Measurements from ENCODE around the gene GPM6B. TPM values are rescaled to one million over a fixed set of nuclear protein-coding genes. Genes with fewer than 3 reads are reported as not detected.

GPM6B gene
- total RNA-seq, 4 donors from 2014 or later, result 2.4 to 7.4 (median 5.3) TPM

DNA sequence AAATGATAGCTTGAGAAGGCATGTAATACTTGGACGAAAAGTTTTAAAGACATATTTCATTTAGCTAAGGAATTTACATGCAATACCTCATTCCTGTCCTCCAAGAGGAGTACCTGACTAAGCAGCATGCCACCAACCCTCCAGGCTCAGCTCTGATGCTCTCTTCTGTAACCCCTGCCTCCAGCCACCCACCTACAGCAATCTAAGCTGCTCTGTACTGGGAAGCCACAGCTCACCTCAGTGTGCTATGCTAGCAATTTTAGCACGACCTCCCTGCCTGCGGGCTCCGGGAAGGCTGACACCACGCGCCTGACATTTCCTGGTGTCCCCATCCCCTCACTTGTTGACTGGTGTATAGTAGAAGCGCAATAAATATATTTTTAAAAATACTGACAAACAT is 23.2 kb upstream of the GPM6B start:
- Histone ChIP-seq H3K4me1 (no peaks in the 10 kb centered on the region), H3K27me3 (no peaks in the 10 kb centered on the region), H3K4me3 (no peak overlapping the region), H3K27ac (no peak overlapping the region), H3K36me3 (no peaks in the 10 kb centered on the region), H3K9me3 (no peaks in the 10 kb centered on the region)
- intact Hi-C loops (cut with DNase I), result no loop called here
- TF ChIP-seq CTCF (IDR thresholded peaks at IDR 0.05) (no peak), POLR2A (IDR thresholded peaks at IDR 0.05) (no peak)
- WGBS, 2 donors, result 70 to 91% methylated on average over 1 to 7 of the region's 7 CpGs
- no peak for DNase-seq

DNA sequence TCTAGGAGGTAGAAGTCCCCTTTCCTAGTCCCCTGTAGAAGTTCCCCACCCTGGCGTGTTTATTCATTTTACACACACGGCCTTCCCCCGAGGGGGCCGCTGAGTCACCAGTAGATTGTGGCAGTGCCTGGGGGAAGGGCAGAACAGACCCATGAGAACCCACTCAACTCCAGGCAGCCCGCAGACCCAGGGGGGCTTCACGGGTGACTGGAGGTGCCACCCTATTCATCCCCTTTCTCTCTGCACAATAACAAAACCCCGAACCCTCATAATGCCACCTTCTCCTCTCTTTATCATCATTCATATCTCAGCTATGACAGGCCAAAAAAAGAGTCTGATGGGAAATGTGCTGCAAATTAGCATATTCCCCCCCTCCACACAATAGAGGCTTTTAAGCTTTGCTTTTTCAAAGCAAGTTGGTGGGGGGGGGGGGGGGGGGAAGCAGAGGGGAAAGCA is 20.4 kb upstream of the GPM6B start:
- no peak overlapping the region for H3K27ac ChIP-seq
- DNase-seq, result no peak
- H3K4me3 ChIP-seq, result no peak overlapping the region
- 25 to 60% methylated on average over 2 to 7 of the region's 7 CpGs for WGBS, 2 donors
- TF ChIP-seq POLR2A (IDR thresholded peaks at IDR 0.05), result no peak
- TF ChIP-seq CTCF (IDR thresholded peaks at IDR 0.05), result no peak
- no peaks in the 10 kb centered on the region for H3K4me1 ChIP-seq
- H3K36me3 ChIP-seq, result no peaks in the 10 kb centered on the region
- intact Hi-C loops (cut with DNase I), result no loop called here
- no peaks in the 10 kb centered on the region for H3K9me3 ChIP-seq
- H3K27me3 ChIP-seq, result no peaks in the 10 kb centered on the region

DNA sequence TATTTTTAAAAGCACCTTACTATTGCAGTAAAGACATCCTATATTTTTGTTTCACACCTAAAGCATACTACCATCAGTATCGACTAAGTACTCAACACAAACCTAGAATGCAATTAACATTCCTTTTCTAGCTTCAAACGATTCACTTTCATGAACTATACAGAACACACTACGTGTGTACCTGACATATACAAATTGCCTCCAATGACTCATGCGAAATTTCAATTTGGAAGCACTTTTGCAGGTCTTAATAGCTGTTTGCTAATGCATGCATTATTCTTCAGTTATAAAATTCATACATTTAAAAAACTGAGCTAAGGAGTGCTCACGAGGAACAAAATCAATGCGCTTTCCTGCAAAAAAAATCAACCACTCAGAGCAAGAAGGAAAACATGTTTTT is 19.7 kb upstream of the GPM6B start:
- H3K9me3 ChIP-seq, result no peaks in the 10 kb centered on the region
- no peak overlapping the region for H3K27ac ChIP-seq
- no peaks in the 10 kb centered on the region for H3K36me3 ChIP-seq
- TF ChIP-seq POLR2A (IDR thresholded peaks at IDR 0.05), result no peak
- no peak for TF ChIP-seq CTCF (IDR thresholded peaks at IDR 0.05)
- no peaks in the 10 kb centered on the region for H3K4me1 ChIP-seq
- H3K4me3 ChIP-seq, result no peak overlapping the region
- intact Hi-C loops (cut with DNase I), result no loop called here
- DNase-seq, result no peak
- no peaks in the 10 kb centered on the region for H3K27me3 ChIP-seq
- WGBS, 2 donors, result 43 to 56% methylated on average over 6 of the region's 6 CpGs

DNA sequence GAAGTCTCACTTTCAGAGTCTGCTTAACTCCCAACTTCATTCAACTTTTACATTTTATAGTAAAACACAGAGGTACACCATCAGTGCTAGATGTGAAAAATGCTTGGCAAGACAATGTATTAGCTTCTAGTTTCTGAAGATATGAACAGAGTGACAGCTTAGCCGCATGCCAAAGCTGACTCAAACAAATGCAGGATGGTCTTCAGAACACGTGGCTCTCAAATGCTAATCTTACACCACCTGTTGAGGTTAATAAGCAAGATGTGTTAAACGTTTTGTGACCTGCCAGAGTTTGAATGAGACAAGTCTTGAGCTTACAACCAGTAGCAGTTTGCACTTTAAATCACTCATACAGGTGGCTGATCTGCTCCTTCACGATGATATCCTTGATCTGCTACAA is 18.9 kb upstream of the GPM6B start:
- DNase-seq, result no peak
- H3K4me1 ChIP-seq, result no peaks in the 10 kb centered on the region
- intact Hi-C loops (cut with DNase I), result no loop called here
- no peaks in the 10 kb centered on the region for H3K9me3 ChIP-seq
- no peak for TF ChIP-seq CTCF (IDR thresholded peaks at IDR 0.05)
- TF ChIP-seq POLR2A (IDR thresholded peaks at IDR 0.05), result no peak
- H3K4me3 ChIP-seq, result no peak overlapping the region
- no peaks in the 10 kb centered on the region for H3K27me3 ChIP-seq
- no peaks in the 10 kb centered on the region for H3K36me3 ChIP-seq
- WGBS, 2 donors, result 35 to 47% methylated on average over 3 to 4 of the region's 4 CpGs
- no peak overlapping the region for H3K27ac ChIP-seq

DNA sequence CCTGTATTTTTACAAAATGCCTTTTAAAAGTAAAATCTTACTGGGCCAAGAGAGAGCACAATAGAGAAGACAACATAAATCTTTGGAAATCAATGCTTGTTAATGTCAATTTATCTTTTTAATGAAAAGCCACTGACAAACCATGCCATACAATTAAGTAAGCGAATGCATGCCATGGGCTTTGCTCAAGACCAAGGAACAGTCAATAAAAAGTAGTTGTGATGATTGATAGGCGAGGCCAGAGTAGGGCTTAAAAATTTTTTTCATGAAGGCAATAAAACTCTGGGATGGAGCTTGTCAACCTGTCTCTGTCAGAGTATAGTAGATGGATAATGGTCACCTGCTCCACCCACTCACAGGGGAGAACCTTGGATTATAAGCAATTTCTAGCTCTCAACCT is 17.5 kb upstream of the GPM6B start:
- Histone ChIP-seq H3K4me3 (no peak overlapping the region), H3K9me3 (no peaks in the 10 kb centered on the region), H3K27ac (no peak overlapping the region), H3K27me3 (no peaks in the 10 kb centered on the region), H3K4me1 (no peaks in the 10 kb centered on the region), H3K36me3 (no peaks in the 10 kb centered on the region)
- intact Hi-C loops (cut with DNase I), result no loop called here
- DNase-seq, result no peak
- TF ChIP-seq CTCF (IDR thresholded peaks at IDR 0.05) (no peak), POLR2A (IDR thresholded peaks at IDR 0.05) (no peak)
- 73 to 75% methylated on average over 2 of the region's 2 CpGs for WGBS, 2 donors

Data from esophagus squamous epithelium (tissue), 5 donors.